K562 (cell line): ENCODE data around the gene KLHDC10. TPM values are rescaled to one million over a fixed set of nuclear protein-coding genes. Genes with fewer than 3 reads are reported as not detected.

Source experiments
- ATAC-seq: fragments of 200-7000 bp; cut with Tn5 transposase; 3 replicates; pipeline ENCODE4 v1.9.1; 2020; ENCODE audit warnings: moderate library complexity
- BruUV-seq: library from RNA; stranded (reverse); fragments of 400-500 nt; replicated peaks from 2 replicates; lab custom pipeline; 2021; lab: Mats Ljungman, UMichigan
- CTCF ChIA-PET: fragments of 300-600 bp; formaldehyde crosslinking; extraction: SDS; loops from one replicate; lab custom pipeline; 2021; ENCODE audit warnings: low intra/inter-chr PET ratio; lab: Yijun Ruan, JAX
- POLR2A ChIA-PET: fragments of 300-600, 350-650 bp; sonication (Branson Sonifier 250); formaldehyde crosslinking; extraction: SDS; loops from one replicate; lab custom pipeline; 2021; ENCODE audit warnings: antibody characterized with exemption, inconsistent platforms; lab: Yijun Ruan, JAX
- DNase-seq, 4 experiments: peaks; one replicate each; pipeline versions ENCODE4 v3.0.0 to v3.0.0-alpha.2; 2011 to 2018; ENCODE audit warnings: low spot score in 3 of 4, mixed read lengths in 3 of 4; ENCODE audit errors: extremely low read depth in 1 of 4
- FAIRE-seq: peaks from 2 replicates; lab custom pipeline; 2011; peaks lifted over from hg19 to GRCh38; lab: Jason Lieb, UNC
- H2AFZ ChIP-seq: 2 replicates; pipeline ENCODE4 v1.6.0; 2011; ENCODE audit warnings: low read depth, low read length, control low read depth, inconsistent platforms
- H3K27ac ChIP-seq: fragments of 200-600 bp; 3 replicates; pipeline ENCODE4 v1.8.0; 2011; ENCODE audit warnings: low read depth, mild to moderate bottlenecking, control low read depth, inconsistent platforms, low read length, moderate library complexity, mixed read lengths; ENCODE audit errors: extremely low read depth
- H3K27me3 ChIP-seq, 2 experiments: fragments of 300-600 bp in 1 of 2; 2 replicates in 1 of 2; 3 replicates in 1 of 2; pipeline versions ENCODE4 v1.6.0 to v1.8.0; 2011; ENCODE audit warnings: inconsistent platforms in 2 of 2, low read length in 2 of 2, mild to moderate bottlenecking in 1 of 2, mixed read lengths in 1 of 2, moderate library complexity in 1 of 2; ENCODE audit not compliant: control insufficient read depth in 2 of 2, insufficient read depth in 2 of 2
- H3K36me3 ChIP-seq: fragments of 300-600 bp; 3 replicates; pipeline ENCODE4 v1.8.0; 2011; ENCODE audit warnings: mild to moderate bottlenecking, low read length, inconsistent platforms; ENCODE audit not compliant: control insufficient read depth, insufficient read depth
- H3K4me1 ChIP-seq, 2 experiments: fragments of 200-600 bp in 1 of 2; replicated peaks in 1 of 2; 2 replicates in 1 of 2; 3 replicates in 1 of 2; pipeline versions ENCODE4 v1.5.1 to v1.8.0; 2011; ENCODE audit warnings: inconsistent platforms in 2 of 2, low read length in 2 of 2, mild to moderate bottlenecking in 1 of 2, mixed read lengths in 1 of 2, moderate library complexity in 1 of 2; ENCODE audit not compliant: control insufficient read depth in 2 of 2, insufficient read depth in 2 of 2
- H3K4me2 ChIP-seq: 2 replicates; pipeline ENCODE4 v1.6.1; 2011; ENCODE audit warnings: low read length, control low read depth, inconsistent platforms, mixed read lengths; ENCODE audit not compliant: insufficient read depth
- H3K4me3 ChIP-seq: fragments of 200-600 bp; sonication (generic), shearing (Covaris generic); 2 replicates; pipeline ENCODE4 v1.5.1; 2016; ENCODE audit warnings: control low read depth, inconsistent platforms
- H3K79me2 ChIP-seq: fragments of 200-600 bp; 3 replicates; pipeline ENCODE4 v1.8.0; 2011; ENCODE audit warnings: low read length, inconsistent platforms; ENCODE audit not compliant: control insufficient read depth, insufficient read depth
- H3K9ac ChIP-seq, 2 experiments: 2 replicates each; pipeline versions ENCODE4 v1.6.0 to v1.6.1; 2011; ENCODE audit warnings: low read depth in 2 of 2, low read length in 2 of 2, control low read depth in 1 of 2, inconsistent platforms in 1 of 2, mild to moderate bottlenecking in 1 of 2, mixed read lengths in 1 of 2; ENCODE audit not compliant: insufficient read depth in 1 of 2
- H3K9me1 ChIP-seq: one replicate; pipeline ENCODE4 v1.6.0; 2011; ENCODE audit warnings: inconsistent platforms, mild to moderate bottlenecking, low read length, moderate library complexity; ENCODE audit not compliant: control insufficient read depth, insufficient read depth
- H3K9me3 ChIP-seq: replicated peaks from 2 replicates; pipeline ENCODE4 v1.5.1; 2011; ENCODE audit warnings: low read depth, low read length, inconsistent platforms; ENCODE audit not compliant: control insufficient read depth, insufficient read depth
- H4K20me1 ChIP-seq: replicated peaks from 2 replicates; pipeline ENCODE4 v1.6.1; 2011; ENCODE audit warnings: low read length, inconsistent platforms, mixed read lengths; ENCODE audit not compliant: control insufficient read depth, insufficient read depth
- CEBPG ChIP-seq, 3 experiments: fragments of 200-800 bp in 1 of 3; sonication (Bioruptor generic) in 1 of 3; sonication (generic) in 1 of 3; formaldehyde crosslinking in 1 of 3; IDR thresholded peaks in 2 of 3; conservative IDR thresholded peaks in 1 of 3; 2 replicates each; pipeline versions ENCODE4 v1.6.1 to v1.8.0; 2016 to 2022; ENCODE audit warnings: missing compliant biosample characterization in 2 of 3, missing genetic modification characterization in 2 of 3, mild to moderate bottlenecking in 1 of 3, missing genetic modification reagents in 1 of 3
- WGBS: fragments of 100-300 bp; shearing (Covaris generic); methylation state at CpG from one replicate; pipeline ENCODE4 v1.1.6; 2016; ENCODE audit warnings: low coverage, mixed read lengths; ENCODE audit not compliant: insufficient coverage; ENCODE audit errors: missing lambda C conversion rate; 5-methylcytosine and 5-hydroxymethylcytosine counted together
- in situ Hi-C: fragments of 300-500 bp; cut with MboI; formaldehyde crosslinking; loops from 4 replicates; pipeline ENCODE4 v1.15.0; 2018; ENCODE audit warnings: inconsistent platforms, mixed read lengths
- intact Hi-C: fragments of 100-400 bp; cut with micrococcal nuclease; formaldehyde crosslinking; loops from 2 replicates; pipeline ENCODE4 v1.14.2; 2022
- polyA plus RNA-seq, 8 experiments: library from polyadenylated mRNA; depleted of rRNA in 4 of 8; stranded (reverse) in 5 of 8; unstranded in 3 of 8; fragments of >200 nt; fragmentation: Nextera tagmentation in 2 of 8; fragmentation: Illumina TruSeq in 1 of 8; extraction: Ambion mirVana in 2 of 8; extraction: Trizol in 1 of 8; gene quantifications; 2 replicates each; pipeline versions ENCODE4 v1.2.1 to v1.2.3, GENCODE V29; 2011 to 2014; ENCODE audit warnings: inconsistent platforms in 1 of 8, missing spikeins in 1 of 8
- total RNA-seq, 7 experiments: library from RNA; depleted of rRNA in 6 of 7; stranded (reverse); fragments of >200 nt in 6 of 7; fragmentation: Illumina TruSeq in 2 of 7; extraction: Trizol in 2 of 7; gene quantifications; 2 replicates each; pipeline versions ENCODE4 v1.2.1 to v1.2.3, GENCODE V29; 2011 to 2021; ENCODE audit warnings: low replicate concordance in 1 of 7
- TF ChIP-seq, protein P1 (sequence below): fragments of 450-650 bp; formaldehyde crosslinking; IDR thresholded peaks from 2 replicates; pipeline ENCODE4 v1.4.0; 2020; ENCODE audit warnings: mild to moderate bottlenecking, moderate library complexity

KLHDC10 gene
- total and polyA plus RNA-seq, 9 of the 15 experiments (the other 6 are each of a cell fraction or from before 2014, with no cell fraction given), result 9.8 to 80.5 (median 31.4) TPM

DNA sequence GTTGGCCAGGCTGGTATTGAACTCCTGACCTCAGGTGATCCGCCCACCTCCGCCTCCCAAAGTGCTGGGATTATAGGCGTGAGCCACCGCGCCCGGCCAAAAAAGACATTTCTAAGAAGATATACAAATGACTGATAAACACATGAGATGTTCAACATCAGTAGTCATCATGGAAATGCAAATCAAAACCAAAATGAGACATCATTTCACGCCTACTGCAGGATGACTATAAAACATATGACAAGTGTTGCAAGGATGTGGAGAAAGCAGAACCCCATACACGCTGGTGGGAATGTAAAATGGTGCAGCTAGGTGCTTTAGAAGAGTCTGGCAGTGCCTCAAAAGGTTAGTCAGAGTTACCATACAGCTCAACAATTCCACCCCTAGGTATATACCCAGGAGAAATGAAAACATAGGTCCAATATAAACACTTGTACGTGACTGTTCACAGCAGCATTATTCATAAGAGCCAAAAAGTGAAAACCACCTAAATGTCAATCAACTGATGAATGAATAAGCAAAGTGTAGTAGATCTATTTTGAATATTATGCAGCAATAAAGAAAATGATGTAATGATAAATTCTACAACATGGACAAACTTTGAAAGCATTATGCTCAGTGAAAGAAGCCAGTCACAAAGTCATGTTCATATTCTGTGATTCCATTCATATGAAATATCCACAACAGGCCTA, 110.4 kb downstream of the KLHDC10 start:
- in situ Hi-C loops (no loop called here), intact Hi-C loops (no loop called here)
- Histone ChIP-seq H3K4me3 (no peak overlapping the region), H3K4me2 (no peak overlapping the region), H2AFZ (no peak overlapping the region), H3K9me1 (no peaks in the 10 kb centered on the region), H3K27ac (no peak overlapping the region), H3K9ac (no peak overlapping the region), H4K20me1 (no peaks in the 10 kb centered on the region), H3K9me3 (no peaks in the 10 kb centered on the region), H3K27me3 (no peaks in the 10 kb centered on the region), H3K4me1 (no peaks in the 10 kb centered on the region), H3K79me2 (peaks cover 16% of the 10 kb centered on the region; the same call in 2 of the 3 replicates), H3K36me3 (peaks cover 91% of the 10 kb centered on the region)
- 89% methylated on average over 9 of the region's 9 CpGs for WGBS
- ATAC-seq (no peak), FAIRE-seq (peak; percentile 32), DNase-seq (no peak)
- ChIA-PET POLR2A (interaction anchor here (1.3 to 2.7 kb wide), 3 partner anchors 9 to 27 kb away, joined by 3 to 9 read pairs (median 5); no protein-coding TSS in a partner anchor), CTCF (no interaction called here)
- no TSS peak for BruUV-seq
- TF ChIP-seq CEBPG (CRISPR knock-in tag; IDR thresholded peaks at IDR 0.05), result no peak
- TF ChIP-seq CEBPG (tag; conservative IDR thresholded peaks at IDR 0.05 in 1 of 2, IDR thresholded peaks at IDR 0.05 in 1 of 2), result 0 out of 4 replicates have a peak, but pooled peaks of 1 of the 2 experiments have one; percentile 6
- TF ChIP-seq, protein P1, sequence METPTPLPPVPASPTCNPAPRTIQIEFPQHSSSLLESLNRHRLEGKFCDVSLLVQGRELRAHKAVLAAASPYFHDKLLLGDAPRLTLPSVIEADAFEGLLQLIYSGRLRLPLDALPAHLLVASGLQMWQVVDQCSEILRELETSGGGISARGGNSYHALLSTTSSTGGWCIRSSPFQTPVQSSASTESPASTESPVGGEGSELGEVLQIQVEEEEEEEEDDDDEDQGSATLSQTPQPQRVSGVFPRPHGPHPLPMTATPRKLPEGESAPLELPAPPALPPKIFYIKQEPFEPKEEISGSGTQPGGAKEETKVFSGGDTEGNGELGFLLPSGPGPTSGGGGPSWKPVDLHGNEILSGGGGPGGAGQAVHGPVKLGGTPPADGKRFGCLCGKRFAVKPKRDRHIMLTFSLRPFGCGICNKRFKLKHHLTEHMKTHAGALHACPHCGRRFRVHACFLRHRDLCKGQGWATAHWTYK (CRISPR knock-in tag), result no peak
